Prostate gland (tissue), 2 donors: ENCODE data around the gene MORN4. TPM values are rescaled to one million over a fixed set of nuclear protein-coding genes. Genes with fewer than 3 reads are reported as not detected.

Source experiments
- DNase-seq: peaks from one replicate; pipeline ENCODE4 v3.0.0-alpha.2; 2019; ENCODE audit warnings: low spot score
- H3K27ac ChIP-seq, 2 donors: fragments of 200-600 bp; sonication (generic); 2 replicates each; pipeline ENCODE4 v1.5.1; 2017 to 2019
- H3K27me3 ChIP-seq: fragments of 200-600 bp; sonication (generic); replicated peaks from 2 replicates; pipeline ENCODE4 v1.5.1; 2019; ENCODE audit not compliant: insufficient read depth
- H3K36me3 ChIP-seq, 2 donors: fragments of 200-600 bp; sonication (generic); 1 replicate in 1 of 2; 2 replicates in 1 of 2; pipeline versions ENCODE4 v1.5.1 to v1.8.1; 2017 to 2019
- H3K4me1 ChIP-seq: fragments of 200-600 bp; sonication (generic); replicated peaks from 2 replicates; pipeline ENCODE4 v1.5.1; 2019
- H3K4me3 ChIP-seq, 2 donors: fragments of 200-600 bp; sonication (generic); 2 replicates each; pipeline ENCODE4 v1.5.1; 2017 to 2019
- H3K9me3 ChIP-seq: fragments of 200-600 bp; sonication (generic); 2 replicates; pipeline ENCODE4 v1.5.1; 2017
- CTCF ChIP-seq, 4 experiments: fragments of 200-600 bp in 2 of 4; fragments of 450-650 bp in 2 of 4; sonication (generic) in 2 of 4; IDR thresholded peaks; 1 replicate in 3 of 4; 2 replicates in 1 of 4; pipeline ENCODE4 v1.5.1; 2016 to 2019; ENCODE audit warnings: antibody characterized with exemption in 4 of 4, mild to moderate bottlenecking in 2 of 4, moderate library complexity in 2 of 4
- POLR2A ChIP-seq: fragments of 450-650 bp; IDR thresholded peaks from one replicate; pipeline ENCODE4 v1.6.1; 2016; ENCODE audit warnings: antibody characterized with exemption, mild to moderate bottlenecking
- POLR2AphosphoS5 ChIP-seq: sonication (generic); formaldehyde crosslinking; IDR thresholded peaks from one replicate; pipeline ENCODE4 v1.6.1; 2017; ENCODE audit warnings: antibody characterized with exemption
- WGBS: methylation state at CpG from one replicate; pipeline ENCODE4 v1.1.5; 2018; 5-methylcytosine and 5-hydroxymethylcytosine counted together
- intact Hi-C: fragments of 100-400 bp; cut with DNase I; formaldehyde crosslinking; loops from one replicate; pipeline ENCODE4 v1.14.2; 2022
- total RNA-seq, 2 donors: library from RNA; depleted of rRNA; stranded (reverse); fragments of >200 nt; gene quantifications; one replicate each; pipeline ENCODE4 v1.1.0, GENCODE V29; 2016

MORN4 gene
- total RNA-seq, 2 donors from 2014 or later, result 4.7 to 5.5 TPM

DNA sequence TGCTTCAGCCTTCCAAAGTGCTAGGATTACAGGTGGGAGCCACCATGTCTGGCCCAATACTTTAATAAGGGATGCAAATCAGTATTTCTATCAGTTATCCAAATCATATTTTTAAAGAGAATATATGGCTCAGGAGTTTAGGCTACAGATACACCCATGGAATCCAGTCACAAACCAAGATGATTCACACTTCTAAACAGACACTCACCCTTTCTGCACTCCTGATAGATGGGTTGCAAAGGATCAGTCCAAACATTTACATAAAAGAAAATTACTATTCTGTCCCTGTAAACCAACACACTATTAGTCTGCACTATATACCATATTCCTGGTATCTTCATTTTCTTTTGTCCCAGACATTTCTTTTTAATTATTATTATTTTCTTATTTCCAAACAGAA, 2.2 kb downstream of the MORN4 start:
- TF ChIP-seq POLR2AphosphoS5 (no peak), CTCF (IDR thresholded peaks at IDR 0.05) (no peak), POLR2A (no peak)
- no peak overlapping the region for H3K4me3 ChIP-seq
- DNase-seq, result no peak
- no peaks in the 10 kb centered on the region for H3K27me3 ChIP-seq
- H3K27ac ChIP-seq, result no peak overlapping the region
- no peaks in the 10 kb centered on the region for H3K9me3 ChIP-seq
- intact Hi-C loops, result no loop called here
- no peaks in the 10 kb centered on the region for H3K4me1 ChIP-seq
- H3K36me3 ChIP-seq, result no peaks in the 10 kb centered on the region

DNA sequence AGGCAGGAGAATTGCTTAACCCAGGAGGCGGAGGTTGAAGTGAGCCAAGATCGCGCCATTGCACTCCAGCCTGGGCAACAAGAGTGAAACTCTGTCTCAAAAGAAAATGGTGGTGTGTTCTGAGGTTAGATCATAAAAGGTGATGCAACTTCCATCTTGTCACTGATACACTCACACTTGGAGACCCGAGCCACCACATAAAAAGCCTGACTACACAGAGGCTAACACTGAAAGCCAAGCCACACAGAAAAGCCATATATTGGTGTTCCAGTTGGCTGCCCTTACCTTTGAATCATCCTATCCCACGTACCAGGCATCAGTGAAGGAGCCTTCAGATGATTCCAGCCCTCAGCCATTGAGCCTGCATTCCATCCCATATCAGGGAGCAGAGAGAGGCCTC, 4.0 kb downstream of the MORN4 start:
- Histone ChIP-seq H3K9me3 (no peaks in the 10 kb centered on the region), H3K4me3 (no peak overlapping the region), H3K36me3 (no peaks in the 10 kb centered on the region), H3K27me3 (no peaks in the 10 kb centered on the region), H3K4me1 (no peaks in the 10 kb centered on the region), H3K27ac (no peak overlapping the region)
- 95% methylated on average over 5 of the region's 5 CpGs for WGBS
- TF ChIP-seq POLR2A (no peak), CTCF (IDR thresholded peaks at IDR 0.05) (no peak), POLR2AphosphoS5 (no peak)
- DNase-seq, result no peak
- intact Hi-C loops, result no loop called here

- H3K9me3 ChIP-seq, result no peaks in the 10 kb centered on the region
- no peaks in the 10 kb centered on the region for H3K36me3 ChIP-seq
- WGBS, result 78% methylated on average over 3 of the region's 3 CpGs
- TF ChIP-seq POLR2A (no peak), CTCF (IDR thresholded peaks at IDR 0.05) (no peak), POLR2AphosphoS5 (no peak)
- no peak overlapping the region for H3K4me3 ChIP-seq
- no peak for DNase-seq
- intact Hi-C loops, result no loop called here
- H3K4me1 ChIP-seq, result no peaks in the 10 kb centered on the region
- no peak overlapping the region for H3K27ac ChIP-seq
- H3K27me3 ChIP-seq, result no peaks in the 10 kb centered on the region
Observed at GRCh38 chr10:97628228-97628627, 5.1 kb downstream of the MORN4 start.

- Histone ChIP-seq H3K27ac (no peak overlapping the region), H3K27me3 (no peaks in the 10 kb centered on the region), H3K36me3 (no peaks in the 10 kb centered on the region), H3K4me3 (no peak overlapping the region), H3K4me1 (no peaks in the 10 kb centered on the region), H3K9me3 (no peaks in the 10 kb centered on the region)
- 67% methylated on average over 4 of the region's 4 CpGs for WGBS
- DNase-seq, result no peak
- intact Hi-C loops, result no loop called here
- TF ChIP-seq POLR2A (no peak), POLR2AphosphoS5 (no peak), CTCF (IDR thresholded peaks at IDR 0.05) (no peak)
Observed at GRCh38 chr10:97627731-97628130, 5.6 kb downstream of the MORN4 start.

DNA sequence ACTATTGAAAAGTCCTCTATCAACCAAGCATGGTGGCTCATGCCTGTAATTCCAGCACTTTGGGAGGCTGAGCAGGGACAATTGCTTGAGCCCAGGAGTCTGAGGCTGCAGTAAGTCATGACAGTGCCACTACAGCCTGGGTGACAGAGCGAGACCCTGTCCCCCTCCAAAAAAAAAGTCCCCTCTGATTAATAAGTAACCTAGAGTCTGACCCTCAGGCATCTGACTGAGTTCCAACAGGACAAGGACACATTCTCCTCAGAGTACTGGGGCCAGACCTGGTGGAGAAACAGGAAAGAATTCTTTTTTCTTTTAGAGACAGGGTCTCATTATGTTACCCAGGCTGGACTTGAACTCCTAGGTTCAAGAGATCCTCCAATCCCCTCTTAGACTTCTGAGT, 10.0 kb downstream of the MORN4 start:
- intact Hi-C loops, result no loop called here
- no peak overlapping the region for H3K4me3 ChIP-seq

More for the DNA sequence above, 10.0 kb downstream of the MORN4 start:
- Histone ChIP-seq H3K36me3 (no peaks in the 10 kb centered on the region), H3K27ac (no peak overlapping the region), H3K9me3 (no peaks in the 10 kb centered on the region), H3K27me3 (no peaks in the 10 kb centered on the region), H3K4me1 (no peaks in the 10 kb centered on the region)
- WGBS, result 81% methylated on average over 1 of the region's 1 CpG
- DNase-seq, result no peak
- TF ChIP-seq CTCF (IDR thresholded peaks at IDR 0.05) (no peak), POLR2A (no peak), POLR2AphosphoS5 (no peak)
